CD4-positive, alpha-beta T cell (primary cell): ENCODE data around the gene RFNG. TPM values are rescaled to one million over a fixed set of nuclear protein-coding genes. Genes with fewer than 3 reads are reported as not detected.

Experiments used
- ATAC-seq: fragments of 200-7000 bp; cut with Tn5 transposase; one replicate; pipeline ENCODE4 v1.10.0; 2022; ENCODE audit warnings: mild to moderate bottlenecking; ENCODE audit not compliant: poor library complexity
- CTCF ChIA-PET: fragments of 350-600 bp; sonication (Branson Sonifier 250); formaldehyde crosslinking; loops from one replicate; lab custom pipeline; 2021; ENCODE audit warnings: antibody characterized with exemption, inconsistent platforms; lab: Charles Lee
- POLR2A ChIA-PET: fragments of 350-600 bp; sonication (Branson Sonifier 250); formaldehyde crosslinking; loops from one replicate; lab custom pipeline; 2021; ENCODE audit warnings: antibody characterized with exemption, inconsistent platforms; lab: Charles Lee
- DNase-seq, 14 experiments: peaks; one replicate each; pipeline ENCODE4 v3.0.0-alpha.2; 2013 to 2020; ENCODE audit warnings: mixed read lengths in 2 of 14
- H3K27ac ChIP-seq, 2 donors: one replicate each; pipeline versions ENCODE4 v1.5.1 to v1.7.0; 2013; ENCODE audit warnings: low read length in 2 of 2, low read depth in 1 of 2, mild to moderate bottlenecking in 1 of 2
- H3K27me3 ChIP-seq, 2 experiments: 1 replicate in 1 of 2; 2 replicates in 1 of 2; pipeline versions ENCODE4 v1.6.1 to v1.7.0; 2013; ENCODE audit warnings: low read length in 2 of 2, control low read depth in 1 of 2, mild to moderate bottlenecking in 1 of 2, moderate library complexity in 1 of 2; ENCODE audit not compliant: insufficient read depth in 2 of 2, control insufficient read depth in 1 of 2
- H3K36me3 ChIP-seq: one replicate; pipeline ENCODE4 v1.6.1; 2013; ENCODE audit warnings: low read length, control low read depth; ENCODE audit not compliant: insufficient read depth
- H3K4me1 ChIP-seq: one replicate; pipeline ENCODE4 v1.6.1; 2013; ENCODE audit warnings: low read length, control low read depth; ENCODE audit not compliant: insufficient read depth
- H3K4me3 ChIP-seq: one replicate; pipeline ENCODE4 v1.5.1; 2013; ENCODE audit warnings: mild to moderate bottlenecking, low read length, moderate library complexity
- H3K9me3 ChIP-seq, 2 experiments: 1 replicate in 1 of 2; 2 replicates in 1 of 2; pipeline versions ENCODE4 v1.6.1 to v1.7.0; 2013; ENCODE audit warnings: low read length in 2 of 2, mild to moderate bottlenecking in 2 of 2, control low read depth in 1 of 2, moderate library complexity in 1 of 2; ENCODE audit not compliant: control insufficient read depth in 1 of 2, insufficient read depth in 1 of 2
- H3K27ac Mint-ChIP-seq: one replicate; pipeline ENCODE4 v1.8.0; 2020; ENCODE audit warnings: mixed read lengths
- H3K27me3 Mint-ChIP-seq: one replicate; pipeline ENCODE4 v1.8.0; 2021; ENCODE audit warnings: mixed read lengths
- H3K36me3 Mint-ChIP-seq: one replicate; pipeline ENCODE4 v1.8.0; 2021; ENCODE audit warnings: low read depth, mixed read lengths
- H3K4me1 Mint-ChIP-seq: one replicate; pipeline ENCODE4 v1.8.0; 2021; ENCODE audit warnings: low read depth, mixed read lengths
- H3K4me3 Mint-ChIP-seq: one replicate; pipeline ENCODE4 v1.8.0; 2020; ENCODE audit warnings: mild to moderate bottlenecking, mixed read lengths
- H3K9me3 Mint-ChIP-seq: one replicate; pipeline ENCODE4 v1.8.0; 2020; ENCODE audit warnings: mixed read lengths
- CTCF ChIP-seq: fragments of 200-600 bp; IDR thresholded peaks from one replicate; pipeline ENCODE4 v1.8.0; 2022; ENCODE audit warnings: antibody characterized with exemption, mild to moderate bottlenecking
- intact Hi-C, 2 experiments: fragments of 100-400 bp; cut with DNase I in 1 of 2; cut with micrococcal nuclease in 1 of 2; formaldehyde crosslinking; loops; one replicate each; pipeline versions ENCODE4 v1.15.1 to v1.9.0; 2023 to 2025; cut with DNase I, micrococcal nuclease
- total RNA-seq, 174 experiments: library from RNA in 2 of 174; stranded (reverse) in 2 of 174; gene quantifications; one replicate each; pipeline ENCODE4 v1.2.3 and lab custom pipeline; 2021 to 2026

Gene RFNG
- total RNA-seq, 2 experiments from 2014 or later, result 28.1 to 31.2 TPM

DNA sequence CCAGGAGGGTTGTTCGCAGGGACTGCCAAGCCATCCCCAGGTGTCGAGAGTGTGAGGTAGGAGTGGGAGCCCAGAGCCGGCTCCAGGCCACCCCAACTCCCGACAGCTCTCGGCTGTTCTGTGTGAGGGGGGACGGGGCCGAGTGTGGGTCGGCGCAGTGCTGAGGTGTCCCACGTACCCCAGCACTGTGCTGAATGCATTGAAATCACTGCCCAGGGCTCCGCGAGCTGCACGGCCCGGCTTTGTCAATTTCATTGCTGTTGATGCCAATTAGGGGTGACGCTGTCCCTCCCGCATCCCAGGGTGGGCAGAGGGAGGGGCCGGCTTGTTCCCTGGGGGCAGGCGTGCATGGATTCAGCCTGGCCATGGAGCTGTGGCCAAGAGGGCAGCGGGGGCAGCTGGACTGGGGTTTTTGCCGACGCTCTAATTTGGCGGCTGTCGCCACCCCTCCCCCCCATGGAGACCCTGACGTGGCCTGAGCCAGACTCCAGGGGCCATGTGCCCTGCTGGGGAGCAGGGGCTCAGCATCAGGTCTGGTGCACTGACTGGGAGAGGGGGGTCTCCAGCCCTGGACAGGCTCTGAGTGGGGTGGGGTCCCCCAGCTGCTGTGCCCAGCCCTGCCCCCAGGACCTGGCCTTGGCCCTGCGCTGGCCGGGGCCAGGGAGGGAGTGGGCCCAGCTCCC, 43.2 kb downstream of the RFNG start:
- no peak for TF ChIP-seq CTCF
- POLR2A ChIA-PET, result no interaction called here
- ATAC-seq (no peak), DNase-seq (no peak)
- no peaks in the 10 kb centered on the region for H3K9me3 ChIP-seq
- H3K27ac Mint-ChIP-seq, result no peak overlapping the region
- H3K4me1 Mint-ChIP-seq, result no peaks in the 10 kb centered on the region
- no peak overlapping the region for H3K4me3 ChIP-seq
- no peak overlapping the region for H3K27ac ChIP-seq
- no peaks in the 10 kb centered on the region for H3K9me3 Mint-ChIP-seq
- no peak overlapping the region for H3K4me3 Mint-ChIP-seq
- no peaks in the 10 kb centered on the region for H3K27me3 Mint-ChIP-seq
- no peaks in the 10 kb centered on the region for H3K4me1 ChIP-seq
- H3K36me3 Mint-ChIP-seq, result no peaks in the 10 kb centered on the region
- no peaks in the 10 kb centered on the region for H3K36me3 ChIP-seq
- intact Hi-C loops, result no loop called here
- H3K27me3 ChIP-seq, result no peaks in the 10 kb centered on the region
- CTCF ChIA-PET, result no interaction called here

GRCh38 chr17:82007495-82008257, 43.9 kb downstream of the RFNG start:
- no peak overlapping the region for H3K4me3 ChIP-seq
- H3K27ac ChIP-seq, result no peak overlapping the region
- H3K27ac Mint-ChIP-seq, result no peak overlapping the region
- H3K9me3 Mint-ChIP-seq, result no peaks in the 10 kb centered on the region
- no peak for TF ChIP-seq CTCF
- POLR2A ChIA-PET, result no interaction called here
- intact Hi-C loops, result no loop called here
- H3K4me1 ChIP-seq, result no peaks in the 10 kb centered on the region
- DNase-seq, result no peak
- no peaks in the 10 kb centered on the region for H3K36me3 ChIP-seq
- H3K4me3 Mint-ChIP-seq, result no peak overlapping the region
- no peak for ATAC-seq
- CTCF ChIA-PET, result no interaction called here
- no peaks in the 10 kb centered on the region for H3K27me3 ChIP-seq
- H3K36me3 Mint-ChIP-seq, result no peaks in the 10 kb centered on the region
- H3K9me3 ChIP-seq, result no peaks in the 10 kb centered on the region
- no peaks in the 10 kb centered on the region for H3K27me3 Mint-ChIP-seq
- H3K4me1 Mint-ChIP-seq, result no peaks in the 10 kb centered on the region

DNA sequence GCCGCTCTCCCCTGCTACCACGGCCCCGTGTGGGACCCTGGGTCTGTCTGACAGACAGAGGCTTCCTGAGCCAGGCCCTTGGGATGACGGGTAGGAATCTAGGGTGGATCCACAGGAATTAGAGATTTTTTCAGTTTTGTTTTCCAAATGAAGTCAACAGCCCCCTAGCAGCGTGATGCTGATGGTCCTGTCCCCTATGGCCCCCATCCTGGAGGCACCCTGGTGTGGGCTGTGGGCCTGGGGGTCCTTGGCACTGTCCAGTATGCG, 44.5 kb downstream of the RFNG start:
- POLR2A ChIA-PET, result no interaction called here
- H3K9me3 Mint-ChIP-seq, result no peaks in the 10 kb centered on the region

More for the DNA sequence above, 44.5 kb downstream of the RFNG start:
- no peak for TF ChIP-seq CTCF
- Histone ChIP-seq H3K9me3 (no peaks in the 10 kb centered on the region), H3K27me3 (no peaks in the 10 kb centered on the region), H3K4me1 (no peaks in the 10 kb centered on the region), H3K36me3 (no peaks in the 10 kb centered on the region), H3K4me3 (no peak overlapping the region), H3K27ac (no peak overlapping the region)
- Mint-ChIP-seq H3K27me3 (no peaks in the 10 kb centered on the region), H3K36me3 (no peaks in the 10 kb centered on the region), H3K27ac (no peak overlapping the region), H3K4me1 (no peaks in the 10 kb centered on the region), H3K4me3 (no peak overlapping the region)
- DNase-seq (no peak), ATAC-seq (no peak)
- CTCF ChIA-PET, result no interaction called here
- intact Hi-C loops, result no loop called here
